GM23248 (cell line): ENCODE results near the gene FBXL4. TPM values are rescaled to one million over a fixed set of nuclear protein-coding genes. Genes with fewer than 3 reads are reported as not detected.
"Not testable (repeated sequence)": the region's sequence is repeated elsewhere in the genome, so short reads cannot be mapped to it uniquely, and the experiment has no call there.

Source experiments
- DNase-seq: peaks from one replicate; pipeline ENCODE4 v3.0.0-alpha.2; 2015
- H2AFZ ChIP-seq: fragments of 200-600 bp; sonication (generic); 2 replicates; pipeline ENCODE4 v1.6.1; 2016; ENCODE audit warnings: antibody characterized with exemption
- H3F3A ChIP-seq: fragments of 200-600 bp; sonication (generic); 2 replicates; pipeline ENCODE4 v1.6.1; 2016; ENCODE audit warnings: mild to moderate bottlenecking, antibody characterized with exemption, mixed run types; ENCODE audit not compliant: insufficient read depth
- H3K27ac ChIP-seq: fragments of 200-600 bp; sonication (generic); 2 replicates; pipeline ENCODE4 v1.5.1; 2016; ENCODE audit warnings: mild to moderate bottlenecking
- H3K27me3 ChIP-seq: fragments of 200-600 bp; sonication (generic); replicated peaks from 2 replicates; pipeline ENCODE4 v1.6.1; 2016; ENCODE audit warnings: mild to moderate bottlenecking; ENCODE audit not compliant: insufficient read depth
- H3K36me3 ChIP-seq: fragments of 200-600 bp; sonication (generic); 2 replicates; pipeline ENCODE4 v1.6.1; 2016; ENCODE audit warnings: low read depth, mild to moderate bottlenecking
- H3K4me1 ChIP-seq: fragments of 200-600 bp; sonication (generic); 2 replicates; pipeline ENCODE4 v1.6.1; 2016; ENCODE audit warnings: mild to moderate bottlenecking; ENCODE audit not compliant: insufficient read depth
- H3K4me2 ChIP-seq: fragments of 200-600 bp; sonication (generic); one replicate; pipeline ENCODE4 v1.6.1; 2016; ENCODE audit warnings: mild to moderate bottlenecking; ENCODE audit not compliant: unreplicated experiment
- H3K4me3 ChIP-seq: fragments of 200-600 bp; sonication (generic); 2 replicates; pipeline ENCODE4 v1.5.1; 2016; ENCODE audit warnings: mild to moderate bottlenecking
- H3K79me2 ChIP-seq: fragments of 200-600 bp; sonication (generic); 2 replicates; pipeline ENCODE4 v1.6.1; 2016; ENCODE audit warnings: mild to moderate bottlenecking; ENCODE audit not compliant: insufficient read depth
- H3K9ac ChIP-seq: fragments of 200-600 bp; sonication (generic); 2 replicates; pipeline ENCODE4 v1.6.1; 2016; ENCODE audit warnings: mild to moderate bottlenecking
- H3K9me2 ChIP-seq: fragments of 200-600 bp; sonication (generic); 2 replicates; pipeline ENCODE4 v1.6.1; 2016; ENCODE audit warnings: mixed run types, mild to moderate bottlenecking, moderate library complexity; ENCODE audit not compliant: insufficient read depth
- H3K9me3 ChIP-seq: fragments of 200-600 bp; sonication (generic); one replicate; pipeline ENCODE4 v1.6.1; 2017; ENCODE audit warnings: low read depth
- H4K20me1 ChIP-seq: fragments of 200-600 bp; sonication (generic); 2 replicates; pipeline ENCODE4 v1.6.0; 2016; ENCODE audit not compliant: insufficient read depth
- EZH2 ChIP-seq: fragments of 200-600 bp; sonication (generic); IDR thresholded peaks from 2 replicates; pipeline ENCODE4 v1.6.1; 2018; ENCODE audit warnings: antibody characterized with exemption, mild to moderate bottlenecking; ENCODE audit not compliant: insufficient read depth, poor library complexity, severe bottlenecking
- EZH2phosphoT487 ChIP-seq: fragments of 200-600 bp; sonication (generic); IDR thresholded peaks from 2 replicates; pipeline ENCODE4 v1.6.1; 2018; ENCODE audit warnings: antibody characterized with exemption, moderate library complexity, mild to moderate bottlenecking, low read depth; ENCODE audit not compliant: insufficient read depth
- WGBS, 2 experiments: methylation state at CpG; one replicate each; pipeline ENCODE4 v1.1.6; 2015 to 2017; ENCODE audit warnings: low lambda C conversion rate in 2 of 2, low coverage in 1 of 2; ENCODE audit errors: missing lambda C conversion rate in 2 of 2; 5-methylcytosine and 5-hydroxymethylcytosine counted together
- in situ Hi-C: fragments of 300-500 bp; cut with MboI; formaldehyde crosslinking; loops from 2 replicates; pipeline ENCODE4 v1.15.0; 2020
- polyA plus RNA-seq: library from polyadenylated mRNA; unstranded; fragments of >200 nt; fragmentation: Nextera tagmentation; extraction: Ambion mirVana; gene quantifications from 2 replicates; pipeline ENCODE4 v1.2.1, GENCODE V29; 2016
- total RNA-seq: library from RNA; depleted of rRNA; stranded (reverse); fragments of >200 nt; shearing (Covaris generic); gene quantifications from 2 replicates; pipeline ENCODE4 v1.2.3, GENCODE V29; 2014

The FBXL4 gene
- total and polyA plus RNA-seq, 2 experiments from 2014 or later = 11.3 to 15.1 TPM

GRCh38 chr6:98928688-98929087 lies 19.1 kb downstream of the FBXL4 start:
- WGBS, 2 experiments = 95 to 97% methylated on average over 3 of the region's 3 CpGs
- Histone ChIP-seq H3K36me3 (peaks cover 4% of the 10 kb centered on the region; the same call in 1 of the 2 replicates), H3K4me3 (no peak overlapping the region), H3K27me3 (no peaks in the 10 kb centered on the region), H3K9me3 (no peaks in the 10 kb centered on the region), H3K27ac (no peak overlapping the region), H3K79me2 (peaks cover 63% of the 10 kb centered on the region), H3K9me2 (no peaks in the 10 kb centered on the region), H3K9ac (no peak overlapping the region), H3K4me2 (no peak overlapping the region), H3F3A (peaks cover 9% of the 10 kb centered on the region), H2AFZ (no peak overlapping the region), H3K4me1 (peaks cover 11% of the 10 kb centered on the region), H4K20me1 (no peaks in the 10 kb centered on the region; the same call in 1 of the 2 replicates)
- DNase-seq = no peak
- TF ChIP-seq EZH2 (no peak), EZH2phosphoT487 (no peak)
- in situ Hi-C loops = no loop called here

- no peaks in the 10 kb centered on the region for H3K9me3 ChIP-seq
- peaks cover 53% of the 10 kb centered on the region for H3K79me2 ChIP-seq
- no peak overlapping the region for H2AFZ ChIP-seq
- peaks cover 11% of the 10 kb centered on the region for H3K4me1 ChIP-seq
- DNase-seq = no peak
- H3F3A ChIP-seq = peaks cover 9% of the 10 kb centered on the region
- no peak overlapping the region for H3K27ac ChIP-seq
- no peaks in the 10 kb centered on the region for H3K9me2 ChIP-seq
- in situ Hi-C loops = no loop called here
- H3K4me3 ChIP-seq = no peak overlapping the region
- TF ChIP-seq EZH2 = no peak
- no peak for TF ChIP-seq EZH2phosphoT487
- H3K4me2 ChIP-seq = no peak overlapping the region
- H3K9ac ChIP-seq = no peak overlapping the region
- H4K20me1 ChIP-seq = no peaks in the 10 kb centered on the region; the same call in 1 of the 2 replicates
- no peaks in the 10 kb centered on the region for H3K27me3 ChIP-seq
- H3K36me3 ChIP-seq = peaks cover 4% of the 10 kb centered on the region; the same call in 1 of the 2 replicates
Measured at GRCh38 chr6:98927534-98927933, 20.2 kb downstream of the FBXL4 start.

GRCh38 chr6:98925831-98926230 lies 21.9 kb downstream of the FBXL4 start:
- Histone ChIP-seq H3K4me3 (no peak overlapping the region), H3K79me2 (peaks cover 38% of the 10 kb centered on the region), H3K27ac (no peak overlapping the region), H3K9me3 (no peaks in the 10 kb centered on the region), H3K27me3 (no peaks in the 10 kb centered on the region), H3K9me2 (no peaks in the 10 kb centered on the region), H3K4me2 (no peak overlapping the region), H3K4me1 (peaks cover 11% of the 10 kb centered on the region), H2AFZ (no peak overlapping the region), H3K9ac (no peak overlapping the region), H3K36me3 (peaks cover 4% of the 10 kb centered on the region; the same call in 1 of the 2 replicates), H4K20me1 (no peaks in the 10 kb centered on the region), H3F3A (peaks cover 9% of the 10 kb centered on the region)
- 49 to 54% methylated on average over 5 of the region's 5 CpGs for WGBS, 2 experiments
- TF ChIP-seq EZH2phosphoT487 (no peak), EZH2 (no peak)
- DNase-seq = no peak
- in situ Hi-C loops = no loop called here

GRCh38 chr6:98924647-98925046 lies 23.1 kb downstream of the FBXL4 start:
- WGBS, 2 experiments = 85 to 86% methylated on average over 6 of the region's 6 CpGs
- in situ Hi-C loops = no loop called here
- H3K9me2 ChIP-seq = no peaks in the 10 kb centered on the region
- TF ChIP-seq EZH2 = no peak
- no peak for TF ChIP-seq EZH2phosphoT487
- H3K36me3 ChIP-seq = peaks cover 4% of the 10 kb centered on the region; the same call in 1 of the 2 replicates
- H3F3A ChIP-seq = peaks cover 2% of the 10 kb centered on the region
- H3K4me3 ChIP-seq = no peak overlapping the region
- no peaks in the 10 kb centered on the region for H3K27me3 ChIP-seq
- no peaks in the 10 kb centered on the region for H3K9me3 ChIP-seq
- H4K20me1 ChIP-seq = no peaks in the 10 kb centered on the region
- DNase-seq = no peak
- peaks cover 2% of the 10 kb centered on the region; the same call in 1 of the 2 replicates for H3K4me1 ChIP-seq
- H3K27ac ChIP-seq = no peak overlapping the region
- H3K9ac ChIP-seq = no peak overlapping the region
- H2AFZ ChIP-seq = no peak overlapping the region
- H3K4me2 ChIP-seq = no peak overlapping the region
- peaks cover 29% of the 10 kb centered on the region for H3K79me2 ChIP-seq

GRCh38 chr6:98920904-98921431 lies 26.8 kb downstream of the FBXL4 start:
- in situ Hi-C loops = no loop called here

GRCh38 chr6:98910946-98911345 lies 36.8 kb downstream of the FBXL4 start:
- H3K36me3 ChIP-seq, H3K9ac ChIP-seq, H3K79me2 ChIP-seq, H3F3A ChIP-seq, H3K27ac ChIP-seq, DNase-seq, H3K4me3 ChIP-seq, H3K9me3 ChIP-seq, in situ Hi-C loops, H4K20me1 ChIP-seq, H3K27me3 ChIP-seq, H3K9me2 ChIP-seq, H3K4me1 ChIP-seq, H2AFZ ChIP-seq, H3K4me2 ChIP-seq: not testable (repeated sequence)
- 94 to 95% methylated on average over 12 to 13 of the region's 13 CpGs for WGBS, 2 experiments

More at GRCh38 chr6:98920904-98921431, 26.8 kb downstream of the FBXL4 start:
- Histone ChIP-seq H3K27me3 (no peaks in the 10 kb centered on the region), H3K79me2 (no peaks in the 10 kb centered on the region), H3K4me1 (no peaks in the 10 kb centered on the region), H3K9me2 (no peaks in the 10 kb centered on the region), H3K4me2 (no peak overlapping the region), H3F3A (no peaks in the 10 kb centered on the region), H4K20me1 (no peaks in the 10 kb centered on the region), H2AFZ (no peak overlapping the region), H3K9ac (no peak overlapping the region), H3K27ac (no peak overlapping the region), H3K4me3 (no peak overlapping the region), H3K9me3 (no peaks in the 10 kb centered on the region), H3K36me3 (no peaks in the 10 kb centered on the region)
- DNase-seq = no peak
- no peak for TF ChIP-seq EZH2phosphoT487
- no peak for TF ChIP-seq EZH2
